ENCODE data around the gene SH3BP4. TPM values are rescaled to one million over a fixed set of nuclear protein-coding genes. Genes with fewer than 3 reads are reported as not detected.

The SH3BP4 gene
- total RNA-seq, 1 donor = 49.7 TPM

DNA sequence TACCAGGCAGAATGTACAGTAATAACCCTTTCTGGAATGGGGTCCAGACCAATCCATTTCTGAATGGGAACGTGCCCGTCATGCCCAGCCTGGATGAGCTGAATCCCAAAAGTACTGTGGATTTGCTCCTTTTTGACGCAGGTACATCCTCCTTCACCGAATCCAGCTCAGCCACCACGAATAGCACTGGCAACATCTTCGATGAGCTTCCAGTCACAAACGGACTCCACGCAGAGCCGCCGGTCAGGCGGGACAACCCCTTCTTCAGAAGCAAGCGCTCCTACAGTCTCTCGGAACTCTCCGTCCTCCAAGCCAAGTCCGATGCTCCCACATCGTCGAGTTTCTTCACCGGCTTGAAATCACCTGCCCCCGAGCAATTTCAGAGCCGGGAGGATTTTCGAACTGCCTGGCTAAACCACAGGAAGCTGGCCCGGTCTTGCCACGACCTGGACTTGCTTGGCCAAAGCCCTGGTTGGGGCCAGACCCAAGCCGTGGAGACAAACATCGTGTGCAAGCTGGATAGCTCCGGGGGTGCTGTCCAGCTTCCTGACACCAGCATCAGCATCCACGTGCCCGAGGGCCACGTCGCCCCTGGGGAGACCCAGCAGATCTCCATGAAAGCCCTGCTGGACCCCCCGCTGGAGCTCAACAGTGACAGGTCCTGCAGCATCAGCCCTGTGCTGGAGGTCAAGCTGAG lies 89.6 kb downstream of the SH3BP4 start:
- no peak overlapping the region for H3K4me3 ChIP-seq (ENCODE audit: low read depth, low read length)
- TF ChIP-seq, protein P1, sequence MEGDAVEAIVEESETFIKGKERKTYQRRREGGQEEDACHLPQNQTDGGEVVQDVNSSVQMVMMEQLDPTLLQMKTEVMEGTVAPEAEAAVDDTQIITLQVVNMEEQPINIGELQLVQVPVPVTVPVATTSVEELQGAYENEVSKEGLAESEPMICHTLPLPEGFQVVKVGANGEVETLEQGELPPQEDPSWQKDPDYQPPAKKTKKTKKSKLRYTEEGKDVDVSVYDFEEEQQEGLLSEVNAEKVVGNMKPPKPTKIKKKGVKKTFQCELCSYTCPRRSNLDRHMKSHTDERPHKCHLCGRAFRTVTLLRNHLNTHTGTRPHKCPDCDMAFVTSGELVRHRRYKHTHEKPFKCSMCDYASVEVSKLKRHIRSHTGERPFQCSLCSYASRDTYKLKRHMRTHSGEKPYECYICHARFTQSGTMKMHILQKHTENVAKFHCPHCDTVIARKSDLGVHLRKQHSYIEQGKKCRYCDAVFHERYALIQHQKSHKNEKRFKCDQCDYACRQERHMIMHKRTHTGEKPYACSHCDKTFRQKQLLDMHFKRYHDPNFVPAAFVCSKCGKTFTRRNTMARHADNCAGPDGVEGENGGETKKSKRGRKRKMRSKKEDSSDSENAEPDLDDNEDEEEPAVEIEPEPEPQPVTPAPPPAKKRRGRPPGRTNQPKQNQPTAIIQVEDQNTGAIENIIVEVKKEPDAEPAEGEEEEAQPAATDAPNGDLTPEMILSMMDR (IDR thresholded peaks at IDR 0.05; ENCODE audit: insufficient read depth, low read length) = no peak
- no peak for DNase-seq (ENCODE audit: low read depth)

- no peak for DNase-seq (ENCODE audit: low read depth)
- TF ChIP-seq, protein P1 (IDR thresholded peaks at IDR 0.05; ENCODE audit: insufficient read depth, low read length) = no peak
- no peak overlapping the region for H3K4me3 ChIP-seq (ENCODE audit: low read depth, low read length)
Measured at GRCh38 chr2:235041918-235042575, 90.2 kb downstream of the SH3BP4 start.

GRCh38 chr2:235042576-235043515 lies 91.0 kb downstream of the SH3BP4 start:
- no peak for DNase-seq (ENCODE audit: low read depth)
- TF ChIP-seq, protein P1 (IDR thresholded peaks at IDR 0.05; ENCODE audit: insufficient read depth, low read length) = no peak

DNA sequence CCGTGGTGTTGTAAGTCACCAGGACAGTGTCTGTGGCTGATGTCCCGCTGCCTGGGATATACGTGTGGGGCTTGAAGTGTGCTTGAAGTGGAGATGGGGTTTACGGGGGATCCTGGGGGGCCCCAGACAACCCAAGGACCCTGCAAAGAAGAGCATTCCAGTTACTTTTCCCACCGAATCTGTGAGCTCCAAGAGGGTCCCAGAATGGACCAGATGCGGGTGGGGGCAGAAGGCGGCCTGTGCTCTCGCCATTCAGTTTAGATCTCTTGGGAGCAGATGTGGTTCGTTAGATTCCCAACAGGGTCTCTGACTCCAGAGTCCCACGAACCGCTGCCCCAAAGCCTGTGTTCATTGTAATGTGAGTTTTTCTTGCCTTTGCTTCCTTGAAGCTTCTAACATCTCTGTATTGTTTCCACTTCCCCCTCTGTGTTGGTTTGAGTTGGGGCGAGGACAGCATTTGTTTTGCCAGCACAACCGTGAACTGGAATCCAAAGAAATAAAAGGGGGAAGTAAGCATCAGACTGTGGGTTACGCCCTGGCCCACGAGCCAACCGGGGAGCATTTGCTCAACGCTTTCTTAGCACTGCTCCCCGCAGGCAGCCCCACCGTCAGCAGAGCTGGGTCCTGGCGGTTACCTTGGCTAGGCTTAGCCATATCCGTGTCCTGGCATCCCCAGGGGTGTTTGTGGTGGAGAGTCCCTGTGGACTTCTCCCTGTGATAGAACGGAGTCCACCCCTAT lies 92.1 kb downstream of the SH3BP4 start:
- DNase-seq (ENCODE audit: low read depth) = no peak
- H3K4me3 ChIP-seq (ENCODE audit: low read depth, low read length) = no peak overlapping the region
- TF ChIP-seq, protein P1 (IDR thresholded peaks at IDR 0.05; ENCODE audit: insufficient read depth, low read length) = no peak

More at GRCh38 chr2:235042576-235043515, 91.0 kb downstream of the SH3BP4 start:
- no peak overlapping the region for H3K4me3 ChIP-seq (ENCODE audit: low read depth, low read length)

DNA sequence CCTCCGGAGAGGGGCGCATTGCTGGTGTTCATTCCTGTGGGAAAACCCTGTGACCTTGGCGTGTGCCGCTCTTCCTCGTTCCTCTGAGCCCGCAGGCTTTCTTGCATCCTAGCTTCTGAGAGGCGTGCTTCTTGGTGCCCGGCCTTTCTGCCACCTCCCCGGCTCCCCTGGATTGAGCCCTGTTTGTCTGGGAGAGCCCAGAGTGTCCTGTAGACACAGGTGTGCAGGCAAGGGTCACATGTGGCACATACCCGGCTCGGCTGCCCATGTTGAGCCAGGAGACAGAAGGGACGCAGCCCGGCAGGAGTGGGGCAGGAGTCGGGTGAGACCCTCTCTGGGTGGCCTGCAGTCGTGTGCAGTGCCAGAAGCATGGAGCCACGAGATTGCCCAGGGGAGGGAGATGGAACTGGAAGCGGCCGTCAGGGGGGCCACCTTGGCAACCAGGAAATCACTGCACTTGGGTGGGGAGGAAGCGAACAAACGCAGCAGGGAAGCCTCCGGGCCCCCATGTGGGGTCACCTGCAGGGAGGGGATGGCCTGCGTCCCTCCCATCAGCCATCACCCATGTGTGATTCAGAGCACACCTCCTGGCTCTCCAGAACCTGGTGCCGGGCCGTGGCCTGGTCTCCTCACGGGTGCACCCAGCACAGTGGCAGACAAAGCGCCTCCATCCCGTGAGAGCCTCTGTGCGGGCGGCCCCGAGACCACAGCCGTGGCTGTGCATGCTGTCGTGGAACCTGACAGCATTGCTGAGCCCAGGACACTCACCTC lies 92.9 kb downstream of the SH3BP4 start:
- TF ChIP-seq, protein P1 (IDR thresholded peaks at IDR 0.05; ENCODE audit: insufficient read depth, low read length) = no peak
- H3K4me3 ChIP-seq (ENCODE audit: low read depth, low read length) = no peak overlapping the region
- DNase-seq (ENCODE audit: low read depth) = no peak

All from fibroblast of the aortic adventitia (primary cell).